SU-DHL-6 (cell line): ENCODE results near the gene SCYGR2.

Experiments used
- H2AFZ ChIP-seq: fragments of 200-600 bp; sonication (generic); 2 replicates; pipeline ENCODE4 v1.6.1; 2014; ENCODE audit warnings: low read depth, mild to moderate bottlenecking, moderate library complexity, mixed read lengths, antibody characterized with exemption, low read length; ENCODE audit not compliant: severe bottlenecking
- H3F3A ChIP-seq: fragments of 200-600 bp; shearing (Covaris generic); 2 replicates; pipeline ENCODE4 v1.6.0; 2016; ENCODE audit warnings: antibody characterized with exemption, mild to moderate bottlenecking; ENCODE audit not compliant: insufficient read depth
- H3K27ac ChIP-seq: fragments of 200-600 bp; sonication (generic); 2 replicates; pipeline ENCODE4 v1.5.1; 2016; ENCODE audit warnings: low read depth, mild to moderate bottlenecking, low read length, moderate library complexity, mixed read lengths
- H3K27me3 ChIP-seq: fragments of 200-600 bp; sonication (generic), shearing (Covaris generic); 2 replicates; pipeline ENCODE4 v1.6.0; 2014; ENCODE audit warnings: mild to moderate bottlenecking, low read length
- H3K36me3 ChIP-seq: fragments of 200-600 bp; sonication (generic); 2 replicates; pipeline ENCODE4 v1.6.1; 2014; ENCODE audit warnings: mild to moderate bottlenecking, low read length, mixed read lengths
- H3K4me2 ChIP-seq: fragments of 300-600, 200-600 bp; shearing (Covaris generic), sonication (generic); 2 replicates; pipeline ENCODE4 v1.6.0; 2014; ENCODE audit warnings: low read length, low read depth, mild to moderate bottlenecking; ENCODE audit not compliant: poor library complexity, severe bottlenecking
- H3K4me3 ChIP-seq: fragments of 200-600 bp; sonication (generic); 2 replicates; pipeline ENCODE4 v1.5.1; 2014; ENCODE audit warnings: antibody characterized with exemption, low read length, mild to moderate bottlenecking, mixed read lengths; ENCODE audit not compliant: insufficient read depth, poor library complexity, severe bottlenecking
- H3K79me2 ChIP-seq: fragments of 200-600 bp; sonication (generic); 2 replicates; pipeline ENCODE4 v1.6.1; 2014; ENCODE audit warnings: mild to moderate bottlenecking, low read length, moderate library complexity; ENCODE audit not compliant: insufficient read depth
- H3K9ac ChIP-seq: fragments of 200-600 bp; sonication (generic); 2 replicates; pipeline ENCODE4 v1.7.0; 2014; ENCODE audit warnings: mild to moderate bottlenecking, low read length
- H3K9me2 ChIP-seq: fragments of 200-600 bp; sonication (generic); replicated peaks from 2 replicates; pipeline ENCODE4 v1.6.1; 2014; ENCODE audit warnings: low read length; ENCODE audit not compliant: insufficient read depth
- H3K9me3 ChIP-seq: fragments of 200-600 bp; sonication (generic); 2 replicates; pipeline ENCODE4 v1.6.1; 2014; ENCODE audit warnings: low read length, mixed read lengths; ENCODE audit not compliant: insufficient read depth
- H4K20me1 ChIP-seq: fragments of 200-600 bp; sonication (generic); 2 replicates; pipeline ENCODE4 v1.6.1; 2014; ENCODE audit warnings: low read depth, mild to moderate bottlenecking, antibody characterized with exemption, low read length, moderate library complexity, mixed read lengths
- EZH2phosphoT487 ChIP-seq: fragments of 200-600 bp; sonication (generic), shearing (Covaris generic); conservative IDR thresholded peaks from 2 replicates; pipeline ENCODE4 v1.6.1; 2018; ENCODE audit warnings: mild to moderate bottlenecking, antibody characterized with exemption, low read length, moderate library complexity, mixed read lengths
- TF ChIP-seq, protein P1 (sequence below): fragments of 200-600 bp; sonication (generic); IDR thresholded peaks from one replicate; pipeline ENCODE4 v1.5.1; 2017; ENCODE audit warnings: antibody characterized with exemption, mild to moderate bottlenecking, low read length, moderate library complexity; ENCODE audit not compliant: insufficient read depth, poor library complexity, severe bottlenecking

SCYGR2 gene

DNA sequence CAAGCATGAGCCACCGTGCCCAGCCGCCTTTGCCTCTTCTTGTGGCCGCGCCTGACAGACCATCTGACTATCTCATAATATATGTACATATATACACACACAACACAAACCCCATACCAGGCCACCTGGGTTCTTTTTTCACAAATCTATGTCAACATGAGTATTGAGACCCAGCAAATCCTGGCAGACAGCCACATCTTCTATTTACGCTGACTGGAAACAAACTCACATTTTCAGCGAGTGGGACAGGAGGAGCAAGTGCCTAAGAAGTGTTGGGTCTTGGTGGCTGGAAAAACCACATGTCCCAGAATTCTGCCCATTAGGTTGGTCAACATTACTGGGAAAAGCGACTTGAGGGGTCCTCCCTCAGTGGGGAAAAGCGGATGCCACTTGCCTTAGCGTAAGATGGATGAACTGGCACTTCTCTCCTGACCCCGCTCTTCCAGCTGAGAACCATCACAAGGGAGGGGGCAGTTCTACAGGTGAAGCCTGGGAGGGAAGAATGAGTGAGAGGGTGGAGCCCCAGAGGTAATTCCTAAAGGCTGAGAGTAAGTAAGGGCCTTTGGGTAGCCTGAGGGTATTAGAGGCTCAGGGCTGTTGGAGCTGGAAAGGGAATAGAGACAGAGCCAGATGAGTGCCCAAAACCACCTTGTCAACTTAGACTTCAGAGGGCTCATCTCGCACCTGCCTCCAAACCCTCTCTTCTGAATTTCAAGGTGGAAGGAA, 14.0 kb downstream of the SCYGR2 start:
- TF ChIP-seq, protein P1, sequence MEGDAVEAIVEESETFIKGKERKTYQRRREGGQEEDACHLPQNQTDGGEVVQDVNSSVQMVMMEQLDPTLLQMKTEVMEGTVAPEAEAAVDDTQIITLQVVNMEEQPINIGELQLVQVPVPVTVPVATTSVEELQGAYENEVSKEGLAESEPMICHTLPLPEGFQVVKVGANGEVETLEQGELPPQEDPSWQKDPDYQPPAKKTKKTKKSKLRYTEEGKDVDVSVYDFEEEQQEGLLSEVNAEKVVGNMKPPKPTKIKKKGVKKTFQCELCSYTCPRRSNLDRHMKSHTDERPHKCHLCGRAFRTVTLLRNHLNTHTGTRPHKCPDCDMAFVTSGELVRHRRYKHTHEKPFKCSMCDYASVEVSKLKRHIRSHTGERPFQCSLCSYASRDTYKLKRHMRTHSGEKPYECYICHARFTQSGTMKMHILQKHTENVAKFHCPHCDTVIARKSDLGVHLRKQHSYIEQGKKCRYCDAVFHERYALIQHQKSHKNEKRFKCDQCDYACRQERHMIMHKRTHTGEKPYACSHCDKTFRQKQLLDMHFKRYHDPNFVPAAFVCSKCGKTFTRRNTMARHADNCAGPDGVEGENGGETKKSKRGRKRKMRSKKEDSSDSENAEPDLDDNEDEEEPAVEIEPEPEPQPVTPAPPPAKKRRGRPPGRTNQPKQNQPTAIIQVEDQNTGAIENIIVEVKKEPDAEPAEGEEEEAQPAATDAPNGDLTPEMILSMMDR = no peak
- no peak for TF ChIP-seq EZH2phosphoT487
- H3K27ac ChIP-seq = no peak overlapping the region
- no peak overlapping the region for H3K4me2 ChIP-seq
- no peaks in the 10 kb centered on the region for H3F3A ChIP-seq
- H2AFZ ChIP-seq = no peak overlapping the region
- H3K27me3 ChIP-seq = no peaks in the 10 kb centered on the region
- no peaks in the 10 kb centered on the region for H3K79me2 ChIP-seq
- no peak overlapping the region for H3K4me3 ChIP-seq
- H3K9ac ChIP-seq = no peak overlapping the region
- H3K9me2 ChIP-seq = no peaks in the 10 kb centered on the region
- H3K9me3 ChIP-seq = no peaks in the 10 kb centered on the region
- no peaks in the 10 kb centered on the region for H3K36me3 ChIP-seq
- no peaks in the 10 kb centered on the region for H4K20me1 ChIP-seq

DNA sequence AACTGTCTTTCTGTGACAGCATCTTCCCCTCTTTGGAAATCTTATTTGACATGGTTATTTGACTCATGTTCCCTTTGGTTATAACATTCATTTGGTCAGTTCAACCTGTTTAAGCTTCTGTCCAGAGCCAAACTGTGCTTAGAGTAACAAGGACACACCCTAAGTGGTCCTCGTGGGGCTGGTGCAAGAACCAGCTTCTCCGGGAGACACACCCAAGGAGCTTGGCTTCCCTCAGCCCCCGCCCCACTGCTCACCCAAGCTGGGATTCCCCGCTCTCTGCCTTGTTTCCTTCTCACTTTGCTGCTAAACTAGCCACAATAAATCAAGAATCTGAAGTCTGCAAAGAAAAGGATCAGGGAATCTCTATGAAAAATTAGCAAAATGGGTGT, 14.6 kb downstream of the SCYGR2 start:
- no peak for TF ChIP-seq EZH2phosphoT487
- TF ChIP-seq, protein P1 = no peak
- no peaks in the 10 kb centered on the region for H3K79me2 ChIP-seq
- no peaks in the 10 kb centered on the region for H3K36me3 ChIP-seq
- no peak overlapping the region for H3K4me2 ChIP-seq
- H3K9me2 ChIP-seq = no peaks in the 10 kb centered on the region
- H2AFZ ChIP-seq = no peak overlapping the region
- H3K27me3 ChIP-seq = no peaks in the 10 kb centered on the region
- H3K4me3 ChIP-seq = no peak overlapping the region
- no peaks in the 10 kb centered on the region for H3K9me3 ChIP-seq
- no peak overlapping the region for H3K27ac ChIP-seq
- no peaks in the 10 kb centered on the region for H3F3A ChIP-seq
- no peaks in the 10 kb centered on the region for H4K20me1 ChIP-seq
- H3K9ac ChIP-seq = no peak overlapping the region

DNA sequence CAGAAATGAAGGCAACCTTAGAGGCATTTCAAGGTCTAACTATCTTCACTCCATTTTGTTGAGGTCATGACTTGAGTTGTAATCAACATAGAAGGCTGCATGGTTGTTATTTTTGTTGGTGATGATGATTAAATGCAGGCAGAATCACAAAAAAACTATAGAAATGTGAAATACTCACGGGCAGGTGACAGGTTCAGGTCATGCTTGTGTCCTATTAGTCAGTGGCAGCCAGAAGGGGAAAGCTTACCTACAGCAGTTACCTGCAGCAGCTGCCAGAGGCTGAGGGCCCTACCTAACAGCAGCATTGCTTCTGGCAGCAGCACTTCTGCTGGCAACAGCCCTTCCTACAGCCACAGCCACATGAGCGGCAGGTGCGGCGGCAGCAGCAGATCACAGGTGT, 15.6 kb downstream of the SCYGR2 start:
- no peaks in the 10 kb centered on the region for H3K9me3 ChIP-seq
- no peak for TF ChIP-seq EZH2phosphoT487
- TF ChIP-seq, protein P1 = no peak
- H3K79me2 ChIP-seq = no peaks in the 10 kb centered on the region
- no peaks in the 10 kb centered on the region for H3K27me3 ChIP-seq
- no peak overlapping the region for H3K9ac ChIP-seq
- no peak overlapping the region for H2AFZ ChIP-seq
- no peak overlapping the region for H3K27ac ChIP-seq
- H4K20me1 ChIP-seq = no peaks in the 10 kb centered on the region
- no peaks in the 10 kb centered on the region for H3K36me3 ChIP-seq
- H3K9me2 ChIP-seq = no peaks in the 10 kb centered on the region
- no peaks in the 10 kb centered on the region for H3F3A ChIP-seq
- no peak overlapping the region for H3K4me3 ChIP-seq
- no peak overlapping the region for H3K4me2 ChIP-seq
